Measurements from ENCODE around the gene UCP3. TPM values are rescaled to one million over a fixed set of nuclear protein-coding genes. Genes with fewer than 3 reads are reported as not detected.

UCP3 gene
- total RNA-seq, 1 donor from 2014 or later: 2.7 TPM

GRCh38 chr11:74001822-74002286 lies 7.0 kb downstream of the UCP3 start:
- no peaks in the 10 kb centered on the region for H3K27me3 ChIP-seq (ENCODE audit: low read depth)
- DNase-seq: no peak
- TF ChIP-seq CTCF (IDR thresholded peaks at IDR 0.05; ENCODE audit: borderline replicate concordance): no peak
- peaks cover 9% of the 10 kb centered on the region for H3K4me1 ChIP-seq
- intact Hi-C loops (cut with micrococcal nuclease): no loop called here
- peaks cover 40% of the 10 kb centered on the region for H3K36me3 ChIP-seq
- H3K9me3 ChIP-seq (replicated peaks): no peaks in the 10 kb centered on the region
- no peak overlapping the region for H3K4me3 ChIP-seq
- no peak overlapping the region for H3K27ac ChIP-seq (replicated peaks)

- Histone ChIP-seq H3K4me3 (no peak overlapping the region), H3K36me3 (peaks cover 36% of the 10 kb centered on the region), H3K27ac (replicated peaks) (no peak overlapping the region), H3K27me3 (ENCODE audit: low read depth) (no peaks in the 10 kb centered on the region), H3K4me1 (peaks cover 9% of the 10 kb centered on the region), H3K9me3 (replicated peaks) (no peaks in the 10 kb centered on the region)
- TF ChIP-seq CTCF (IDR thresholded peaks at IDR 0.05; ENCODE audit: borderline replicate concordance): no peak
- DNase-seq: no peak
- intact Hi-C loops (cut with micrococcal nuclease): no loop called here
Measured at GRCh38 chr11:74000307-74001133, 8.4 kb downstream of the UCP3 start.

DNA sequence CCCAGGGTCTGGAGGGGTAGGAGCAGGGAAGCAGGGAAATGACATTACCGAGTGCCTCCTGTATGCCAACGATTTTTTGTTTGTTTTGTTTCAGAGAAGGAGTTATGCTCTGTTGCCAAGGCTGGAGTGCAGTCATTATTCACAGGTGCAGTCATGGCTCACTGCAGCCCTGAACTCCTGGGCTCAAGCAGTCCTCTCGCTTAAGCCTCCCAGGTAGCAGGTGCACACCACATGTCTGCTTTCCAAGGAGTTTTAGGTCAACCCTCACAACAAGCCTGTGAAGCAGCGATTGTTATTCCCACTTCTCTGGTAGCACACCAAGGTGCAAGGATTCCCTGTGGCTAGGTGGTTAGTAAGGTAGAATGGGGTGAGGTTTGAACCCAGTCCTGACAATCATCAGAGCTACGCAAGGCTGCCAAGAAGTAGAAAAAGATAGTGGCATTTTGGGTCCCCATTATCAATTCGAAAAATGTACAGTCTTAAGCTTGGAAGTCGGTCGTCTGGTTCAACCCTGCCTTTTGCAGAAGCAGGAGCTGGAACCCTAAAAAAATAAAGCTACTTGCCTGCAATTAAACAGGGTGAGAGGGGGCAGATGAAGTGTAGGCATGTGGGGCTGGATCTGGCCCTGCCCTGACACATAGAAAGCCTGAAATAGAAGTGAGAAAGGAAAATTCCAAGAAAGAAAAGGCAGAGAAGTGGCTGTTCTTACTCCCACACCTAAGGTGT lies 9.1 kb downstream of the UCP3 start:
- no peak for TF ChIP-seq CTCF (IDR thresholded peaks at IDR 0.05; ENCODE audit: borderline replicate concordance)
- Histone ChIP-seq H3K27me3 (ENCODE audit: low read depth) (no peaks in the 10 kb centered on the region), H3K36me3 (peaks cover 31% of the 10 kb centered on the region), H3K4me3 (no peak overlapping the region), H3K4me1 (peaks cover 3% of the 10 kb centered on the region), H3K27ac (replicated peaks) (no peak overlapping the region), H3K9me3 (replicated peaks) (no peaks in the 10 kb centered on the region)
- DNase-seq: no peak
- intact Hi-C loops (cut with micrococcal nuclease): no loop called here

DNA sequence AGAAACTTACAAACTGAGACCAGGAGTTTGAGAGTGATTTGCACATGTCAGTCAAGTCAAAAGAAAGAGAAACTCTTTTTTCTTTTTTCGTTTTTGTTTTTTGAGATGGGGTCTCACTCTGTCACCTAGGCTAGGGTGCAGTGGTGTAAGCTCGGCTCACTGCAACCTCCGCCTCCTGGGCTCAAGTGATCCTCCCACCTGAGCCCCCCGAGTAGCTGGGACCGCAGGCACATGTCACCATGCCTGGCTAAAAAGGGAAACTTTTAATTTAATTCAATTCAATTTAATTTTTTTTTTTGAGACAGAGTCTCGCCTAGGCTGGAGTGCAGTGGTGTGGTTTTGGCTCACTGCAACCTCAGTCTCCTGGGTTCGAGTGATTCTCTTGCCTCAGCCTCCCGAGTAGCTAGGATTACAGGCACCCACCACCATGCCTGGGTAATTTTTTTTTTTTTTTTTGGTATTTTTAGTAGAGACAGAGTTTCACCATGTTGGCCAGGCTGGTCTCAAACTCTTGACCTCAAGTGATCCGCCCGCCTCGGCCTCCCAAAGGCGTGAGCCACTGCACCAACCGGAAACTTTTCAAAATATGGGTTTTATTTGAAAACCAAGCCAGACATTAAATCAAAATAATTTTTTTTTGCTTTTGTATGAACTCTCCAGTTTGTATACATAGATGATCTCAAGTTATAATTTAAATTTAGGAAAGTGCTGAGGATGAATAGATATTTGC lies 9.9 kb downstream of the UCP3 start:
- TF ChIP-seq CTCF (IDR thresholded peaks at IDR 0.05; ENCODE audit: borderline replicate concordance): no peak
- Histone ChIP-seq H3K4me1 (no peaks in the 10 kb centered on the region), H3K27me3 (ENCODE audit: low read depth) (no peaks in the 10 kb centered on the region), H3K36me3 (peaks cover 28% of the 10 kb centered on the region), H3K4me3 (no peak overlapping the region), H3K9me3 (replicated peaks) (no peaks in the 10 kb centered on the region), H3K27ac (replicated peaks) (no peak overlapping the region)
- intact Hi-C loops (cut with micrococcal nuclease): no loop called here
- no peak for DNase-seq

DNA sequence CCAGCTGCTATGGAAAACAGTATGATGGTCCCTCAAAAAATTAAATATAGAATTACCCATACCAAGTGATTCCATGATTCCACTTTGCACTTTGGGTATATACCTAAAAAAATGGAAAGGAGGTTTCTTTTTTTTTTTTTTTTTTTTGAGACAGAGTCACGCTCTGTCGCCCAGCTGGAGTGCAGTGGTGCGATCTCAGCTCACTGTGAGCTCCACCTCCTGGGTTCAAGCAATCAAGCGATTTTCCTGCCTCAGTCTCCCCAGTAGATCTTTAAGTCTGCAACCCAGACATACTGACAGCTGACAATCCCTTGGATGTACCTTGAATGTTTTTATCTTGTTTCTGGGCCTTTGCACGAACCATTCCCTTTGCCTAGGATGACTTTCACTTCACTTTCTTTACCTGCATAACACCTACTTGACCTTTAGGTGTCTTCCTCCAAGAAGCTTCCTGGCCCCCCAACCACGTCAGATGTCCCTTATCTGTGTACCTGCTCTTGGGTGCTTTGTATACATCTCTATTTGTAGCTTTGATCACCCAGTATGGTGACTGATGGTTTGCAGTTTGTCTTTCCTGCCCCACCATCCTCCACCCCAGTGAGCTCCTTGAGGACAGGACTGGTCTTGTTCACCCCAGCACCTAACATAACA lies 11.6 kb downstream of the UCP3 start:
- DNase-seq: no peak
- Histone ChIP-seq H3K4me3 (no peak overlapping the region), H3K36me3 (peaks cover 12% of the 10 kb centered on the region), H3K4me1 (no peaks in the 10 kb centered on the region), H3K27ac (replicated peaks) (no peak overlapping the region), H3K9me3 (replicated peaks) (no peaks in the 10 kb centered on the region), H3K27me3 (ENCODE audit: low read depth) (no peaks in the 10 kb centered on the region)
- no peak for TF ChIP-seq CTCF (IDR thresholded peaks at IDR 0.05; ENCODE audit: borderline replicate concordance)
- intact Hi-C loops (cut with micrococcal nuclease): no loop called here
